ENCODE data around the gene PEX14.

DNA sequence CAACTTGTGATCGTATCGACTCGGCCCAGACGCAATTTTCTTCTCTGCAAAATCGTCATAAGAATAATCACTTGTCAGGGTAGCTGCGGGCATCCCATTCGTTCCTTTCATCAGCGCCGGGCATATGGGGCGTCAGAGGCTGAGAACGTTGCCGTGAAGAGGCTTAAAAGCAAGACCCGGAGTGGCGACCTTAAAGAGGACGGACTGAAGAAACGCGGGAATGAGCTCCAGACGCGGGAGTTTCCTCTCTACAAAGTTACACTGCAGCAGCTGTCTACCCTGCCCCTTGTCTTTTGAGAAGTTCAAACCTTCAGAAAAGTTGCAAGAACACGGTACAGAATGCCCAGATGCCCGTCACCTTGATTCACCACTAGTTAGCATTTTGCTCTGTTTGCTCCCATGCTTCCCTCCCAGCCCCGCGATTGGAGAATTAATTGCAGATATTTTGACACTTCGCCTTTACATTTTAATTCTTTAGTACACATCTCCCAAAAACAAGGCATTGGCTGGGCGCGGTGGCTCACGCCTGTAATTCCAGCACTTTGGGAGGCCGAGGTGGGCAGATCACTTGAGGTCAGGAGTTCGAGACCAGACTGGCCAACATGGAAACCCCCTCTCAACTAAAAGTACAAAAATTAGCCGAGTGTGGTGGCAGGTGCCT, 43.5 kb upstream of the PEX14 start:
- TF ChIP-seq CTCF (IDR thresholded peaks at IDR 0.05) (no peak), POLR2A (IDR thresholded peaks at IDR 0.05) (no peak)
